Neutrophil (primary cell): Measurements from ENCODE around the gene SYNPR.

Source experiments
- H3K27ac ChIP-seq: fragments of 200-600 bp; sonication (generic); 2 replicates; pipeline ENCODE4 v1.5.1; 2016; ENCODE audit warnings: mild to moderate bottlenecking, moderate library complexity
- H3K27me3 ChIP-seq: fragments of 200-600 bp; sonication (generic); 2 replicates; pipeline ENCODE4 v1.6.0; 2016; ENCODE audit warnings: mild to moderate bottlenecking
- H3K36me3 ChIP-seq: fragments of 200-600 bp; sonication (generic); 2 replicates; pipeline ENCODE4 v1.5.1; 2017
- H3K4me1 ChIP-seq, 2 experiments: fragments of 200-600 bp in 1 of 2; sonication (generic) in 1 of 2; 1 replicate in 1 of 2; 2 replicates in 1 of 2; pipeline versions ENCODE4 v1.5.1 to v1.6.1; 2013 to 2016; ENCODE audit warnings: low read depth in 1 of 2, low read length in 1 of 2, mild to moderate bottlenecking in 1 of 2, moderate library complexity in 1 of 2; ENCODE audit not compliant: control insufficient read depth in 1 of 2, insufficient read depth in 1 of 2
- H3K4me3 ChIP-seq, 2 experiments: fragments of 200-600 bp in 1 of 2; sonication (generic) in 1 of 2; 1 replicate in 1 of 2; 2 replicates in 1 of 2; pipeline ENCODE4 v1.5.1; 2013 to 2016; ENCODE audit warnings: low read depth in 1 of 2, low read length in 1 of 2, mild to moderate bottlenecking in 1 of 2, moderate library complexity in 1 of 2
- H3K9me3 ChIP-seq: fragments of 200-600 bp; sonication (generic); 2 replicates; pipeline ENCODE4 v1.5.1; 2016
- TF ChIP-seq, protein P1 (sequence below): fragments of 200-600 bp; sonication (generic); IDR thresholded peaks from 2 replicates; pipeline ENCODE4 v1.5.1; 2016; ENCODE audit warnings: antibody characterized with exemption

The SYNPR gene

DNA sequence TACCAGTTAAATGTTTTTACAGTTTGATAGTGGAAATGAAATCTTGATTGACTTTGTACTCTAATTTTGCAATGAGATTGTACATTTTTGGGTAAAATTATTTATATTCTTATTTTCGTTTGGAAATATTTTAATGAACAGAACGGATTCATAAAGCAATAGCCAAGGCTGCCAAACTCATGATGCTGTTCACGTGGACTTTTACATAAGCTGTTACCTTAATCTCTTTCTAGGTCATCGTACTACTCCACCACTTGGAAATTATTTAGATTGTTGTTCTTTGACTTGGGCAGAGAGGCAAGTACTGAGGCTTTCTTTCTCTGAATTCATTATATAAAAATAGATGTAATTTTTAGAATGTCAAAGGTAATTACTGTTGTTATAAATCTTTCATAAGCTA is 16.2 kb downstream of the SYNPR start:
- no peaks in the 10 kb centered on the region for H3K9me3 ChIP-seq
- no peak overlapping the region for H3K4me3 ChIP-seq
- no peak overlapping the region for H3K27ac ChIP-seq
- H3K4me1 ChIP-seq: no peaks in the 10 kb centered on the region
- TF ChIP-seq, protein P1, sequence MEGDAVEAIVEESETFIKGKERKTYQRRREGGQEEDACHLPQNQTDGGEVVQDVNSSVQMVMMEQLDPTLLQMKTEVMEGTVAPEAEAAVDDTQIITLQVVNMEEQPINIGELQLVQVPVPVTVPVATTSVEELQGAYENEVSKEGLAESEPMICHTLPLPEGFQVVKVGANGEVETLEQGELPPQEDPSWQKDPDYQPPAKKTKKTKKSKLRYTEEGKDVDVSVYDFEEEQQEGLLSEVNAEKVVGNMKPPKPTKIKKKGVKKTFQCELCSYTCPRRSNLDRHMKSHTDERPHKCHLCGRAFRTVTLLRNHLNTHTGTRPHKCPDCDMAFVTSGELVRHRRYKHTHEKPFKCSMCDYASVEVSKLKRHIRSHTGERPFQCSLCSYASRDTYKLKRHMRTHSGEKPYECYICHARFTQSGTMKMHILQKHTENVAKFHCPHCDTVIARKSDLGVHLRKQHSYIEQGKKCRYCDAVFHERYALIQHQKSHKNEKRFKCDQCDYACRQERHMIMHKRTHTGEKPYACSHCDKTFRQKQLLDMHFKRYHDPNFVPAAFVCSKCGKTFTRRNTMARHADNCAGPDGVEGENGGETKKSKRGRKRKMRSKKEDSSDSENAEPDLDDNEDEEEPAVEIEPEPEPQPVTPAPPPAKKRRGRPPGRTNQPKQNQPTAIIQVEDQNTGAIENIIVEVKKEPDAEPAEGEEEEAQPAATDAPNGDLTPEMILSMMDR: no peak
- H3K36me3 ChIP-seq: no peaks in the 10 kb centered on the region
- H3K27me3 ChIP-seq: no peaks in the 10 kb centered on the region

GRCh38 chr3:63295356-63295755 is 17.2 kb downstream of the SYNPR start:
- no peaks in the 10 kb centered on the region for H3K9me3 ChIP-seq
- H3K4me1 ChIP-seq: no peaks in the 10 kb centered on the region
- TF ChIP-seq, protein P1: no peak
- H3K27ac ChIP-seq: no peak overlapping the region
- no peaks in the 10 kb centered on the region for H3K27me3 ChIP-seq
- no peaks in the 10 kb centered on the region for H3K36me3 ChIP-seq
- H3K4me3 ChIP-seq: no peak overlapping the region

DNA sequence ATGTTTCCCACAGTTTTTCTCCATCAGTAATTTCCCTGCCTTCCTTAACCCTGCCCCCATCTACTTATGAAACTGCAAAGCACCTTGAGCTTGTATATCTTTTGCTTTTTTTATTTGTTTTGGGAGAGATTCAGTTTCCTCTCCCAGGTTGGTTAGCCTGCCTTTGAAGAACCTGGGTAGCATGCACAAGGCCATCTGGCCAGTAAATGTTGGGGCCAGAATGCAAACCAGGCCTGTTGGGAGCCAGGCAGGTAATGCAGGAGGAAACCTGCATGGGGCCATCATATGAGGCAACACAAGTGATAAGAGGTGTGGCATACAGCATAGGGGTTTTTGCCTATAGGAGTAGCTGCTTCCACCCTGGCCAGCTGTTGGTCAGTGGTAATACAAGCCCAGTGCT is 17.7 kb downstream of the SYNPR start:
- Histone ChIP-seq H3K4me1 (no peaks in the 10 kb centered on the region), H3K36me3 (no peaks in the 10 kb centered on the region), H3K9me3 (no peaks in the 10 kb centered on the region), H3K27me3 (no peaks in the 10 kb centered on the region), H3K27ac (no peak overlapping the region), H3K4me3 (no peak overlapping the region)
- TF ChIP-seq, protein P1: no peak

DNA sequence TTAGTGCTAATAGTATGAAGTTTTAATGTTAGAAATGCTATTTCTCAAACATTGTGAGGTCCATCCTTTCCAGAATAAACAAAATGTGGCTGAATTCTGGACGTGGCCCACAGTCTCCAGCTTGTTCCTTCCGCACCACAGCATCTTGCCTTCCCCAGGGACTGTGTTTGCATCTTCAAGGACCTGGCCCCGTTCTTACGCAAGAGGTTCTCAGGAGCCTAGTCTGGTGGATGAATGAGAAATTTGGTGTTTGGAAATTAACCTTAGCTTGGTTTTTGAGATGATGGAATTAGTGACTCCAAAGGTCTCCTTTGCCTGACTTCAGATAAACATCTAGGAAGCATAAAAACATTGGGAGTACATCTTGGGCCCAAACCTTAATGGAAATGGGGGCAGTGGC is 18.1 kb downstream of the SYNPR start:
- Histone ChIP-seq H3K4me1 (no peaks in the 10 kb centered on the region), H3K27ac (no peak overlapping the region), H3K27me3 (no peaks in the 10 kb centered on the region), H3K9me3 (no peaks in the 10 kb centered on the region), H3K36me3 (no peaks in the 10 kb centered on the region), H3K4me3 (no peak overlapping the region)
- TF ChIP-seq, protein P1: no peak

DNA sequence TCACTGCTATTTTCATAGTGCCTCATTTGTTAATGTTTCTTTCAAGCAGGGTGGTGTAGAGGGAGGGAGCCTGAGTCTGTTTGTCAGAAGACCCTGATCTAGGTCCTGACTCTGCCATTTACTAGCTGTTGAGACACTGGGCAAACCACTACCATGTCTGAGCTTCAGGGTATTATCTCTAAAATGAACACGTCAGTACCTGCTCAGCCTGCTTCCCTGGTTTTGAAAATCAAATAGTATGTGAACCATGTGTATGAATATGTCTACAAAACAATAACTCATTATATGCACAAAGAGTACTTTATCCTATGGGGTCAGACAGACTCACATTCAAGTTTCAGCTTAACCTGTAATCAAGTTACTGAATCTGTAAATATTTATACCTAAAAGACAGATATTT is 25.1 kb downstream of the SYNPR start:
- Histone ChIP-seq H3K27ac (no peak overlapping the region), H3K9me3 (no peaks in the 10 kb centered on the region), H3K4me3 (no peak overlapping the region), H3K4me1 (no peaks in the 10 kb centered on the region), H3K27me3 (no peaks in the 10 kb centered on the region), H3K36me3 (no peaks in the 10 kb centered on the region)
- TF ChIP-seq, protein P1: no peak

GRCh38 chr3:63304421-63304820 is 26.3 kb downstream of the SYNPR start:
- H3K27me3 ChIP-seq: no peaks in the 10 kb centered on the region
- TF ChIP-seq, protein P1: no peak

More at GRCh38 chr3:63304421-63304820, 26.3 kb downstream of the SYNPR start:
- no peaks in the 10 kb centered on the region for H3K36me3 ChIP-seq
- H3K27ac ChIP-seq: no peak overlapping the region
- no peaks in the 10 kb centered on the region for H3K9me3 ChIP-seq
- H3K4me3 ChIP-seq: no peak overlapping the region
- H3K4me1 ChIP-seq: no peaks in the 10 kb centered on the region
